ENCODE results near the gene FUNDC2. TPM values are rescaled to one million over a fixed set of nuclear protein-coding genes. Genes with fewer than 3 reads are reported as not detected.

Gene FUNDC2
- total and polyA plus RNA-seq, 2 of the 13 experiments (the other 11 are each of a cell fraction or from before 2014, with no cell fraction given) = 65.3 to 109 TPM

- DNase-seq (ENCODE audit: low spot score) = peak; percentile 46
Observed at GRCh38 chrX:155068165-155068564, 41.5 kb downstream of the FUNDC2 start.

More at GRCh38 chrX:155068165-155068564, 41.5 kb downstream of the FUNDC2 start:
- H3K4me1 ChIP-seq (ENCODE audit: insufficient read depth, low read length) = peaks cover 33% of the 10 kb centered on the region
- no peaks in the 10 kb centered on the region for H3K36me3 ChIP-seq (replicated peaks in 1 of 2; ENCODE audit: control insufficient read depth in 1 of 2, insufficient read depth in 2 of 2, low read length in 2 of 2)
- H3K9ac ChIP-seq (ENCODE audit: insufficient read depth, low read depth, low read length) = no peak overlapping the region
- H2AFZ ChIP-seq (ENCODE audit: low read length) = no peak overlapping the region
- H4K20me1 ChIP-seq (ENCODE audit: insufficient read depth, low read length) = no peaks in the 10 kb centered on the region
- peaks cover 23% of the 10 kb centered on the region for H3K79me2 ChIP-seq (ENCODE audit: insufficient read depth, low read length)
- ATAC-seq (peak; percentile 12; the same call in 1 of the 3 replicates), FAIRE-seq (peak; percentile 74)
- no peak overlapping the region for H3K4me2 ChIP-seq (ENCODE audit: low read depth, low read length)
- no CpG with 5 or more reads among the region's 1 CpG for WGBS (ENCODE audit: low lambda C conversion rate)
- in situ Hi-C loops (cut with HindIII; ENCODE audit: extremely low pct_ligation_motif_present, low pct_unique_long_range_greater_than_20kb) (no loop called here), intact Hi-C loops (cut with micrococcal nuclease; ENCODE audit: unreplicated experiment) (no loop called here)
- H3K9me3 ChIP-seq (ENCODE audit: low read length) = no peaks in the 10 kb centered on the region
- CTCF ChIA-PET (ENCODE audit: low intra/inter-chr PET ratio, low total read pairs) = no interaction called here
- H3K4me3 ChIP-seq (replicated peaks in 1 of 3; ENCODE audit: insufficient read depth in 1 of 3, low read depth in 2 of 3, low read length in 3 of 3) = no peak overlapping the region
- BruUV-seq (replicated peaks) = no TSS peak
- TF ChIP-seq MYPOP (CRISPR knock-in tag; IDR thresholded peaks at IDR 0.05) = no peak
- no peak for TF ChIP-seq MLX (CRISPR knock-in tag; IDR thresholded peaks at IDR 0.05)
- TF ChIP-seq FOXA3 (CRISPR knock-in tag; IDR thresholded peaks at IDR 0.05) = peak; percentile 31; the same call in 1 of the 2 replicates
- no peak for TF ChIP-seq FOXA1 (IDR thresholded peaks at IDR 0.05)
- TF ChIP-seq FOXA1 (CRISPR knock-in tag; IDR thresholded peaks at IDR 0.05) = peak; percentile 63
- peak; percentile 47 to 51; a peak in 2 of 4 replicates for TF ChIP-seq NR2F1 (CRISPR knock-in tag; IDR thresholded peaks at IDR 0.05)
- TF ChIP-seq ARID5B (CRISPR knock-in tag; IDR thresholded peaks at IDR 0.05) = 0 out of 2 replicates have a peak, but pooled peaks have one; percentile 20
- peak; percentile 79 for TF ChIP-seq FOSL2 (CRISPR knock-in tag; IDR thresholded peaks at IDR 0.05)
- TF ChIP-seq RARA (CRISPR knock-in tag; IDR thresholded peaks at IDR 0.05) = peak; percentile 23; the same call in 1 of the 2 replicates
- peak; percentile 27; the same call in 1 of the 2 replicates for TF ChIP-seq SAP130 (CRISPR knock-in tag; IDR thresholded peaks at IDR 0.05; ENCODE audit: low read depth)
- TF ChIP-seq ZFY (CRISPR knock-in tag; IDR thresholded peaks at IDR 0.05) = peak; percentile 20; the same call in 1 of the 2 replicates
- TF ChIP-seq NR2F6 (IDR thresholded peaks at IDR 0.05) = peak; percentile 61
- peak; percentile 72; the same call in 1 of the 2 replicates for TF ChIP-seq NR2F6 (CRISPR knock-in tag; IDR thresholded peaks at IDR 0.05)
- TF ChIP-seq ZBTB26 (CRISPR knock-in tag; IDR thresholded peaks at IDR 0.05; ENCODE audit: borderline replicate concordance) = no peak
- H3K27ac ChIP-seq (ENCODE audit: extremely low read length, insufficient read depth, low read length) = no peak overlapping the region
- H3K27me3 ChIP-seq (ENCODE audit: control insufficient read depth in 1 of 2, insufficient read depth in 2 of 2, low read length in 2 of 2) = no peaks in the 10 kb centered on the region
- POLR2A ChIA-PET = no interaction called here

Measured in HepG2 (cell line).